HCT116 (cell line): ENCODE results near the gene ZNF416. TPM values are rescaled to one million over a fixed set of nuclear protein-coding genes. Genes with fewer than 3 reads are reported as not detected.

Experiments
- ATAC-seq: fragments of 200-7000 bp; cut with Tn5 transposase; 2 replicates; pipeline ENCODE4 v1.9.1; 2020; ENCODE audit warnings: mild to moderate bottlenecking, moderate library complexity
- BruUV-seq: library from RNA; stranded (reverse); fragments of 400-500 nt; replicated peaks from 2 replicates; lab custom pipeline; 2021; lab: Mats Ljungman, UMichigan
- CTCF ChIA-PET: fragments of 300-600 bp; sonication (Branson Sonifier 250); formaldehyde crosslinking; loops from one replicate; lab custom pipeline; 2021; ENCODE audit warnings: antibody characterized with exemption; lab: Charles Lee
- POLR2A ChIA-PET: fragments of 300-600, 350-600 bp; sonication (Branson Sonifier 250); formaldehyde crosslinking; loops from one replicate; lab custom pipeline; 2021; ENCODE audit warnings: antibody characterized with exemption; lab: Charles Lee
- RAD21 ChIA-PET, 2 experiments: fragments of 300-600 bp; sonication (Branson Sonifier 250); formaldehyde crosslinking; loops; one replicate each; lab custom pipeline; 2023; ENCODE audit warnings: low total read pairs in 2 of 2; ENCODE audit not compliant: uncharacterized antibody in 2 of 2, unreplicated experiment in 2 of 2, low non-redundant PET in 1 of 2; lab: Charles Lee
- DNase-seq: peaks from one replicate; pipeline ENCODE4 v3.0.0-alpha.2; 2010; ENCODE audit warnings: low read depth, low spot score
- H2AFZ ChIP-seq: fragments of 200-600 bp; shearing (Covaris generic), sonication (generic); 2 replicates; pipeline ENCODE4 v1.6.1; 2017; ENCODE audit warnings: low read depth, mixed run types, mixed read lengths, antibody characterized with exemption, low read length; ENCODE audit not compliant: poor library complexity, severe bottlenecking
- H3K27ac ChIP-seq: 2 replicates; pipeline ENCODE4 v1.5.1; 2012; ENCODE audit warnings: low read depth, low read length
- H3K27me3 ChIP-seq: fragments of 200-600 bp; sonication (generic); 2 replicates; pipeline ENCODE4 v1.6.1; 2016; ENCODE audit warnings: mixed run types, low read length, mixed read lengths; ENCODE audit not compliant: insufficient read depth
- H3K36me3 ChIP-seq, 2 experiments: fragments of 200-500 bp in 1 of 2; fragments of 200-600 bp in 1 of 2; sonication (Bioruptor generic) in 1 of 2; sonication (generic) in 1 of 2; 2 replicates each; pipeline versions ENCODE4 v1.5.1 to v1.6.1; 2014 to 2016; ENCODE audit warnings: low read length in 2 of 2, inconsistent platforms in 1 of 2, mixed read lengths in 1 of 2, mixed run types in 1 of 2; ENCODE audit not compliant: insufficient read depth in 2 of 2, control insufficient read depth in 1 of 2
- H3K4me1 ChIP-seq, 2 experiments: fragments of 200-600 bp in 1 of 2; sonication (generic) in 1 of 2; 2 replicates each; pipeline versions ENCODE4 v1.5.1 to v1.6.1; 2012 to 2017; ENCODE audit warnings: low read length in 2 of 2, inconsistent platforms in 1 of 2, mild to moderate bottlenecking in 1 of 2, mixed read lengths in 1 of 2, mixed run types in 1 of 2, moderate library complexity in 1 of 2; ENCODE audit not compliant: insufficient read depth in 2 of 2, control insufficient read depth in 1 of 2
- H3K4me2 ChIP-seq: fragments of 200-600 bp; sonication (generic); 2 replicates; pipeline ENCODE4 v1.6.1; 2017; ENCODE audit warnings: mixed run types, low read length, mixed read lengths
- H3K4me3 ChIP-seq, 2 experiments: fragments of 200-600 bp in 1 of 2; sonication (generic) in 1 of 2; replicated peaks in 1 of 2; 2 replicates each; pipeline ENCODE4 v1.5.1; 2011 to 2016; ENCODE audit warnings: low read length in 2 of 2, control low read depth in 1 of 2, low read depth in 1 of 2, mild to moderate bottlenecking in 1 of 2, mixed read lengths in 1 of 2, mixed run types in 1 of 2
- H3K79me2 ChIP-seq: fragments of 200-600 bp; sonication (generic); 2 replicates; pipeline ENCODE4 v1.6.1; 2017; ENCODE audit warnings: mild to moderate bottlenecking, mixed run types, low read length, moderate library complexity, mixed read lengths; ENCODE audit not compliant: insufficient read depth
- H3K9ac ChIP-seq: fragments of 200-600 bp; sonication (generic); 2 replicates; pipeline ENCODE4 v1.6.1; 2016; ENCODE audit warnings: low read length, mixed read lengths
- H3K9me2 ChIP-seq: fragments of 200-600 bp; sonication (generic), shearing (Covaris generic); 2 replicates; pipeline ENCODE4 v1.6.1; 2017; ENCODE audit warnings: mixed run types, mild to moderate bottlenecking, moderate library complexity; ENCODE audit not compliant: insufficient read depth
- H3K9me3 ChIP-seq, 2 experiments: fragments of 200-500 bp in 1 of 2; fragments of 200-600 bp in 1 of 2; sonication (Bioruptor generic) in 1 of 2; sonication (generic) in 1 of 2; 2 replicates each; pipeline ENCODE4 v1.6.1; 2014 to 2017; ENCODE audit warnings: low read length in 2 of 2, mixed read lengths in 2 of 2, inconsistent platforms in 1 of 2, low read depth in 1 of 2, mild to moderate bottlenecking in 1 of 2, mixed run types in 1 of 2, moderate library complexity in 1 of 2; ENCODE audit not compliant: control insufficient read depth in 1 of 2, insufficient read depth in 1 of 2
- H4K20me1 ChIP-seq: fragments of 200-600 bp; sonication (generic), shearing (Covaris generic); 2 replicates; pipeline ENCODE4 v1.6.1; 2017; ENCODE audit warnings: mixed run types, mild to moderate bottlenecking, moderate library complexity; ENCODE audit not compliant: insufficient read depth
- CBX3 ChIP-seq: IDR thresholded peaks from 2 replicates; pipeline ENCODE4 v1.6.1; 2012; ENCODE audit warnings: low read depth
- CEBPB ChIP-seq: IDR thresholded peaks from 2 replicates; pipeline ENCODE4 v1.6.1; 2012; ENCODE audit warnings: low read depth
- EGR1 ChIP-seq: IDR thresholded peaks from 2 replicates; pipeline ENCODE4 v1.6.1; 2012; ENCODE audit warnings: low read depth
- ELF1 ChIP-seq: IDR thresholded peaks from 2 replicates; pipeline ENCODE4 v1.6.1; 2012; ENCODE audit warnings: low read depth, borderline replicate concordance
- EZH2 ChIP-seq: fragments of 200-600 bp; sonication (generic); IDR thresholded peaks from 2 replicates; pipeline ENCODE4 v1.6.1; 2017; ENCODE audit warnings: antibody characterized with exemption, mixed run types
- EZH2phosphoT487 ChIP-seq: fragments of 200-600 bp; IDR thresholded peaks from 2 replicates; pipeline ENCODE4 v1.6.1; 2018; ENCODE audit warnings: antibody characterized with exemption, borderline replicate concordance
- FOSL1 ChIP-seq: IDR thresholded peaks from 2 replicates; pipeline ENCODE4 v1.6.1; 2012; ENCODE audit warnings: low read depth
- JUND ChIP-seq: IDR thresholded peaks from 2 replicates; pipeline ENCODE4 v1.6.1; 2012
- MAX ChIP-seq: IDR thresholded peaks from 2 replicates; pipeline ENCODE4 v1.6.1; 2012
- POLR2A ChIP-seq: IDR thresholded peaks from 2 replicates; pipeline ENCODE4 v1.7.0; 2011; ENCODE audit warnings: borderline replicate concordance; ENCODE audit not compliant: insufficient read depth, insufficient read length; ENCODE audit errors: extremely low read depth
- POLR2AphosphoS5 ChIP-seq: IDR thresholded peaks from 2 replicates; pipeline ENCODE4 v1.6.1; 2011; ENCODE audit warnings: mild to moderate bottlenecking, low read depth, low read length, moderate library complexity
- RAD21 ChIP-seq: IDR thresholded peaks from 2 replicates; pipeline ENCODE4 v1.6.1; 2012; ENCODE audit warnings: low read depth, mild to moderate bottlenecking
- SIN3A ChIP-seq: IDR thresholded peaks from 2 replicates; pipeline ENCODE4 v1.6.1; 2012; ENCODE audit warnings: low read depth
- SP1 ChIP-seq: IDR thresholded peaks from 2 replicates; pipeline ENCODE4 v1.6.1; 2012; ENCODE audit warnings: low read depth
- SRF ChIP-seq: IDR thresholded peaks from 2 replicates; pipeline ENCODE4 v1.6.1; 2012; ENCODE audit warnings: low read depth
- TCF7L2 ChIP-seq: IDR thresholded peaks from 2 replicates; pipeline ENCODE4 v1.7.0; 2011; ENCODE audit warnings: borderline replicate concordance, inconsistent platforms; ENCODE audit not compliant: insufficient read depth, insufficient read length; ENCODE audit errors: extremely low read depth
- YY1 ChIP-seq: IDR thresholded peaks from 2 replicates; pipeline ENCODE4 v1.6.1; 2011; ENCODE audit warnings: low read length, low read depth, moderate library complexity, mild to moderate bottlenecking; ENCODE audit not compliant: insufficient replicate concordance; ENCODE audit errors: extremely low read depth
- ZBTB33 ChIP-seq: IDR thresholded peaks from 2 replicates; pipeline ENCODE4 v1.6.1; 2011; ENCODE audit warnings: mild to moderate bottlenecking, low read length, moderate library complexity; ENCODE audit not compliant: insufficient replicate concordance; ENCODE audit errors: extremely low read depth
- ZFX ChIP-seq: fragments of 450-650 bp; IDR thresholded peaks from 2 replicates; pipeline ENCODE4 v1.6.1; 2017
- intact Hi-C: fragments of 100-400 bp; cut with micrococcal nuclease; formaldehyde crosslinking; loops from 2 replicates; pipeline ENCODE4 v1.10.0; 2022
- total RNA-seq: library from RNA; stranded (reverse); gene quantifications from one replicate; pipeline ENCODE4 v1.2.1, GENCODE V29; 2021; ENCODE audit not compliant: unreplicated experiment
- TF ChIP-seq, protein P1 (sequence below), 3 experiments: fragments of 200-600 bp in 1 of 3; sonication (generic) in 1 of 3; IDR thresholded peaks in 2 of 3; conservative IDR thresholded peaks in 1 of 3; 2 replicates each; pipeline ENCODE4 v1.5.1; 2012 to 2017; ENCODE audit warnings: low read depth in 2 of 3, low read length in 2 of 3, antibody characterized with exemption in 1 of 3, borderline replicate concordance in 1 of 3, control low read depth in 1 of 3, mild to moderate bottlenecking in 1 of 3, mixed read lengths in 1 of 3, mixed run types in 1 of 3, moderate library complexity in 1 of 3; ENCODE audit not compliant: insufficient read depth in 1 of 3
- TF ChIP-seq, protein P2 (sequence below): IDR thresholded peaks from 2 replicates; pipeline ENCODE4 v1.6.1; 2012

The ZNF416 gene
- total RNA-seq, 1 experiment from 2014 or later, result 4.0 TPM

GRCh38 chr19:57599761-57600383 lies 21.2 kb upstream of the ZNF416 start, which contains the start of gene ZNF530:
Gene ZNF530, plus strand, starts transcription at chr19:57599885. Its CDS starts 4,461 bp downstream, at chr19:57604346.
- ChIA-PET POLR2A (no interaction called here), CTCF (no interaction called here)
- TF ChIP-seq MAX (0 out of 2 replicates have a peak, but pooled peaks have one; percentile 18), SRF (no peak), SP1 (peak; percentile 51; the same call in 1 of the 2 replicates), FOSL1 (no peak), EGR1 (no peak), ZFX (no peak), EZH2 (no peak), TCF7L2 (no peak), RAD21 (no peak), JUND (no peak), CBX3 (no peak), YY1 (peak; percentile 17), POLR2A (no peak), ELF1 (0 out of 2 replicates have a peak, but pooled peaks have one; percentile 37), POLR2AphosphoS5 (peak; percentile 65), SIN3A (no peak), ZBTB33 (no peak), EZH2phosphoT487 (no peak), CEBPB (no peak)
- TF ChIP-seq, protein P1, sequence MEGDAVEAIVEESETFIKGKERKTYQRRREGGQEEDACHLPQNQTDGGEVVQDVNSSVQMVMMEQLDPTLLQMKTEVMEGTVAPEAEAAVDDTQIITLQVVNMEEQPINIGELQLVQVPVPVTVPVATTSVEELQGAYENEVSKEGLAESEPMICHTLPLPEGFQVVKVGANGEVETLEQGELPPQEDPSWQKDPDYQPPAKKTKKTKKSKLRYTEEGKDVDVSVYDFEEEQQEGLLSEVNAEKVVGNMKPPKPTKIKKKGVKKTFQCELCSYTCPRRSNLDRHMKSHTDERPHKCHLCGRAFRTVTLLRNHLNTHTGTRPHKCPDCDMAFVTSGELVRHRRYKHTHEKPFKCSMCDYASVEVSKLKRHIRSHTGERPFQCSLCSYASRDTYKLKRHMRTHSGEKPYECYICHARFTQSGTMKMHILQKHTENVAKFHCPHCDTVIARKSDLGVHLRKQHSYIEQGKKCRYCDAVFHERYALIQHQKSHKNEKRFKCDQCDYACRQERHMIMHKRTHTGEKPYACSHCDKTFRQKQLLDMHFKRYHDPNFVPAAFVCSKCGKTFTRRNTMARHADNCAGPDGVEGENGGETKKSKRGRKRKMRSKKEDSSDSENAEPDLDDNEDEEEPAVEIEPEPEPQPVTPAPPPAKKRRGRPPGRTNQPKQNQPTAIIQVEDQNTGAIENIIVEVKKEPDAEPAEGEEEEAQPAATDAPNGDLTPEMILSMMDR (IDR thresholded peaks at IDR 0.05 in 2 of 3, conservative IDR thresholded peaks at IDR 0.05 in 1 of 3; ENCODE audit: borderline replicate concordance in 1 of 3, insufficient read depth in 1 of 3, low read depth in 2 of 3, low read length in 2 of 3), result no peak
- TF ChIP-seq, protein P2, sequence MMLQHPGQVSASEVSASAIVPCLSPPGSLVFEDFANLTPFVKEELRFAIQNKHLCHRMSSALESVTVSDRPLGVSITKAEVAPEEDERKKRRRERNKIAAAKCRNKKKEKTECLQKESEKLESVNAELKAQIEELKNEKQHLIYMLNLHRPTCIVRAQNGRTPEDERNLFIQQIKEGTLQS, result no peak

More at GRCh38 chr19:57599761-57600383, 21.2 kb upstream of the ZNF416 start, which contains the start of gene ZNF530:
- no peaks in the 10 kb centered on the region for H3K79me2 ChIP-seq
- H3K9me3 ChIP-seq, result peaks cover 0 to 12% of the 10 kb centered on the region in 2 experiments; a peak in 1 of 4 replicates
- H3K27ac ChIP-seq, result no peak within 1 kb of the TSS
- peak within 1 kb of the TSS; percentile 29 for H2AFZ ChIP-seq
- no peaks in the 10 kb centered on the region for H3K27me3 ChIP-seq
- DNase-seq (peak; percentile 88), ATAC-seq (peak; percentile 97)
- intact Hi-C loops, result loop anchor here (1.0 kb wide), 1 partner anchor 21 kb away; no protein-coding TSS in a partner anchor
- H3K4me3 ChIP-seq, result peak within 1 kb of the TSS; percentile 73 to 74
- no peaks in the 10 kb centered on the region for H3K9me2 ChIP-seq
- no TSS peak for BruUV-seq
- peak within 1 kb of the TSS; percentile 34; the same call in 1 of the 2 replicates for H3K9ac ChIP-seq
- RAD21 ChIA-PET, result no interaction called here
- no peaks in the 10 kb centered on the region for H3K36me3 ChIP-seq
- H4K20me1 ChIP-seq, result no peaks in the 10 kb centered on the region
- H3K4me2 ChIP-seq, result peak within 1 kb of the TSS; percentile 82
- H3K4me1 ChIP-seq, result peaks cover 2 to 6% of the 10 kb centered on the region in 2 experiments; a peak in 1 of 4 replicates
